ENCODE measurements around the gene SMPD2.

The SMPD2 gene

DNA sequence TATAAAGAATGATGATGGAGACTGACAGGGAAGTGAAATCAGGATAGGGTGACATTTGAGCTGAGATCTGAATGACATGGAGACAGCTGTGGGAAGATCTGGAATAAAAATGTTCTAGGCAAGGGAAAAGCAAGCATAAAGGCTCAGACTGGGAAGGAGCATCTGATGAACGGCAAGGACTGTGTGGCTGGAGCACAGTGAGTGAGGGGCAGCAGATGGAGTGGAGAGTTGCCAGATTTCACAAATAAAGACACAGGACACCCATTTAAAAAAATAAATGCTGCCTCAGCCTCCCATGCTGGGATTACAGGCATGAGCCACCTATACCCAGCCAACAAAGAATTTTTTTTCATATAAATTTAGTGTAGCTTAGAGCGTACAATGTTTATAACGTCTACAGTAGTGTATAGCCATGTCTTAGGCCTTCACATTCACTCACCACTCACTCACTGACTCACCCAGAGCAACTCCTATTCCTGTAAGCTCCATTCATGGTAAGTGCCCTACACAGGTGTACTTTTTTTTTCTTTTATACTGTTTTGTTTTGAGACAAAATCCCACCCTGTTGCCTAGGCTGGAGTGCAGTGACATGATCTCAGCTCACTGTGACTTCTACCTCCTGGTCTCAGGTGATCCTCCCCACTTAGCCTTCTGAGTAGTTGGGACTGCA lies 44.9 kb downstream of the SMPD2 start:
- no peak overlapping the region for H3K4me3 Mint-ChIP-seq
- no peak overlapping the region for H3K27ac Mint-ChIP-seq (ENCODE audit: low read depth)
- ATAC-seq (replicated peaks; ENCODE audit: extremely low read depth, poor library complexity, severe bottlenecking) (no peak), DNase-seq (ENCODE audit: low spot score in 2 of 2) (no peak)
- no peaks in the 10 kb centered on the region for H3K9me3 Mint-ChIP-seq
- peaks cover 15% of the 10 kb centered on the region for H3K36me3 Mint-ChIP-seq (ENCODE audit: insufficient read depth)
- no peaks in the 10 kb centered on the region for H3K27me3 Mint-ChIP-seq
- peaks cover 31% of the 10 kb centered on the region for H3K4me1 Mint-ChIP-seq

DNA sequence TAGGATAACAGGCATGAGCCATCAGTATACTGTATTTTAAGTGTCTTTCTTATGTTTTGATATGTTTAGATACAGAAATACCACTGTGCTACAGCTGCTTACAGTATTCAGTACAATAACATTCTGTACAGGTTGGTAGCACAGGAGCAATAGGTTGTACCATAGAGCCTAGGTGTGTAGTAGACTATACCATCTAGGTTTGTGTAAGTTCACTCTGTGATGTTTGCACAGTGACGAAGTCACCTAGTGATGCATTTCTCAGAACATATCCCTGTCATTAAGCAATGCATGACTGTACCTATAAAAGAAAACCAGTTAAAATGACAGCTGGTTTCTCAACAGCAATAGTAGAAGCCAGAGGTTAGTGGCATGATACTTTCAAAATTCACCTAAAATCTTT lies 45.5 kb downstream of the SMPD2 start:
- no peak for ATAC-seq (replicated peaks; ENCODE audit: extremely low read depth, poor library complexity, severe bottlenecking)
- Mint-ChIP-seq H3K4me1 (peaks cover 32% of the 10 kb centered on the region), H3K27ac (ENCODE audit: low read depth) (peak overlapping the region; percentile 7)

DNA sequence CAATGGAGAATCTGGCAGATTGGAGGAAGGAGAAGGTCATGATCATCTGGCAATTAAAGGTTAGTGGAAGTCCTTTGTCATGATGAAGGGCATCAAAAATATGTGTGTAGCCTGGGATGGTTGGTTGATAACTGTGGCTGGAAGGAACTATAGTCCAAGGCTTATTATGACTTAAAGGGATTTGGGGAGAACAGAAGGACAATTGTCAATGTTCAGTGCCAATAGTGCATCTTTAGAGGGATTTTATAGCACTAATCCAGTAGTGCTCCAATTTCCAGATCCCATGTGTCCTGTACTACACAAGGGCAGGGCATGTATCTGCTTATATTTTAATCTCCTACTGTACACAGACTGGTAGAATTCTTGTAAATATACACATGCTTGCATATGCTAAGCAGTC lies 47.5 kb downstream of the SMPD2 start:
- ATAC-seq (replicated peaks; ENCODE audit: extremely low read depth, poor library complexity, severe bottlenecking) = no peak
- Mint-ChIP-seq H3K27me3 (no peaks in the 10 kb centered on the region), H3K4me1 (peaks cover 25% of the 10 kb centered on the region), H3K36me3 (ENCODE audit: insufficient read depth) (peaks cover 2% of the 10 kb centered on the region), H3K27ac (ENCODE audit: low read depth) (no peak overlapping the region), H3K4me3 (no peak overlapping the region), H3K9me3 (no peaks in the 10 kb centered on the region)
- no peak for DNase-seq (ENCODE audit: low spot score in 2 of 2)

More for the DNA sequence above, 45.5 kb downstream of the SMPD2 start:
- H3K9me3 Mint-ChIP-seq = no peaks in the 10 kb centered on the region
- peaks cover 13% of the 10 kb centered on the region for H3K36me3 Mint-ChIP-seq (ENCODE audit: insufficient read depth)
- DNase-seq (ENCODE audit: low spot score in 2 of 2) = no peak
- H3K4me3 Mint-ChIP-seq = no peak overlapping the region
- no peaks in the 10 kb centered on the region for H3K27me3 Mint-ChIP-seq

DNA sequence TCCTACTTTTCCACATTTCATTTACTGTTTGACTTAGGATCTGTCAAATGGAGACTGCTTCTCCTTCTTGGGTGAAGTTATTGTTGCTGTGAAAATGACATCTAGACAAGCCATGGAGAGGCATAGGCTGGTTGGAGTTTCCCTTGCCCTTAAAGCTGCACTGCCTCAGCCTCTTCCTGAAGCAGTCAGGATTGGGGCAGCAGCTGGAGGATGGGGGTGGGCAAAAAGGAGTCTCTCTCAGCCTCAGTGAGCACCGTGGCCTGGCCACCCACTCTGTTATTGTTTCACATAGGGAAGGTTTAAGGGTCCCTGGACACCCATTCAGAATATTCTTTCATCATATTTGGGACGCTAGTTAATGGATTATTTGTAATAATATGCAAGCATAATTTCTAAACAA lies 50.2 kb downstream of the SMPD2 start:
- no peaks in the 10 kb centered on the region for H3K9me3 Mint-ChIP-seq
- no peak for DNase-seq (ENCODE audit: low spot score in 2 of 2)
- H3K4me3 Mint-ChIP-seq = no peak overlapping the region
- H3K4me1 Mint-ChIP-seq = peaks cover 16% of the 10 kb centered on the region
- ATAC-seq (replicated peaks; ENCODE audit: extremely low read depth, poor library complexity, severe bottlenecking) = no peak
- H3K27ac Mint-ChIP-seq (ENCODE audit: low read depth) = peak overlapping the region; percentile 7
- H3K27me3 Mint-ChIP-seq = no peaks in the 10 kb centered on the region
- peaks cover 4% of the 10 kb centered on the region for H3K36me3 Mint-ChIP-seq (ENCODE audit: insufficient read depth)

DNA sequence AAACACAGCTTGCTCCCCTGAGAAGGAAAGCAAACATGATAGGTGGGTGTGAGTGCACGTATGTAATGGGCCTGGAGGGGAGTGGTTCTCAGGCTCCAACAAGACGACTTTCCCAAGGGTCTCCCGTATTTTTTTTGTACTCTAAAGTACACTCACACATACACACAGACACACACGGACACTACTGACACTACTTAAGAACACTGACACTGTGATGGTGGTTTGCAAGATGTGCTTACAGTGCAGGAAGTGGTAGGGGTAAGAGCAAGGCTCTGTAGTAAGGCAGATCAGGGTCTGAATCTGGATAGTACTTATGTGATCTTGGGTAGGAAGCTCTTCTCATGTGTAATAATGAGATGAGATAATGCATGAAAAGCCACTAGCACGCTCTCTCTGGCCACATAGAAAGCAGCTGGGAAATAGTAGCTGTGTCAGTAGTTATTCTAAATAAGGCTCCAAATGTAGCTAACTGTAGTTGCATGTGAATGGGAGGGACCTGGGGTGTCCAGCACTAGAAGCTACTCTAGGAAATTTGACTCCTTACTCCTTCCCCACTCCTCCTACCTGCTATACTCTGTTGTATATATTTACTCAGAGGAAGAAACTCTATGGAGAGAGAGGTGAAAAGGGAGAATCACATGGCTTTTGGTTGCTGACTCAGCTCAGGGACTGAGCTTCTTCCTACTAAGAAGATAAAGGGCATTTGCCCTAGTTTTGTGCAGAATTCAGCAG lies 50.8 kb downstream of the SMPD2 start:
- ATAC-seq (replicated peaks; ENCODE audit: extremely low read depth, poor library complexity, severe bottlenecking) (peak; percentile 99), DNase-seq (ENCODE audit: low spot score in 2 of 2) (no peak)
- H3K4me1 Mint-ChIP-seq = peaks cover 16% of the 10 kb centered on the region
- H3K27ac Mint-ChIP-seq (ENCODE audit: low read depth) = peak overlapping the region; percentile 7
- no peak overlapping the region for H3K4me3 Mint-ChIP-seq
- peaks cover 4% of the 10 kb centered on the region for H3K36me3 Mint-ChIP-seq (ENCODE audit: insufficient read depth)
- no peaks in the 10 kb centered on the region for H3K9me3 Mint-ChIP-seq
- H3K27me3 Mint-ChIP-seq = no peaks in the 10 kb centered on the region
